Ovary (tissue), 9 donors: Measurements from ENCODE around the gene AOC2. TPM values are rescaled to one million over a fixed set of nuclear protein-coding genes. Genes with fewer than 3 reads are reported as not detected.
"Not testable (repeated sequence)": the region's sequence is repeated elsewhere in the genome, so short reads cannot be mapped to it uniquely, and the experiment has no call there.

Experiments used
- DNase-seq, 5 donors: peaks; one replicate each; pipeline ENCODE4 v3.0.0-alpha.2; 2019 to 2020
- H3K27ac ChIP-seq, 2 donors: fragments of 200-600 bp; one replicate each; pipeline versions ENCODE4 v1.5.1 to v1.8.0; 2019 to 2022
- H3K27me3 ChIP-seq: fragments of 200-600 bp; one replicate; pipeline ENCODE4 v1.8.0; 2022
- H3K36me3 ChIP-seq: fragments of 200-600 bp; sonication (generic); one replicate; pipeline ENCODE4 v1.5.1; 2019
- H3K4me1 ChIP-seq: one replicate; pipeline ENCODE4 v1.8.1; 2013; ENCODE audit warnings: mild to moderate bottlenecking, moderate library complexity; ENCODE audit not compliant: insufficient read depth
- H3K4me3 ChIP-seq: fragments of 200-600 bp; sonication (generic); one replicate; pipeline ENCODE4 v1.5.1; 2017
- H3K9me3 ChIP-seq, 2 donors: fragments of 200-600 bp in 1 of 2; sonication (generic) in 1 of 2; one replicate each; pipeline versions ENCODE4 v1.5.1 to v1.8.1; 2013 to 2019; ENCODE audit warnings: mild to moderate bottlenecking in 1 of 2, moderate library complexity in 1 of 2
- EP300 ChIP-seq: sonication (generic); formaldehyde crosslinking; IDR thresholded peaks from one replicate; pipeline ENCODE4 v1.6.1; 2017; ENCODE audit warnings: antibody characterized with exemption
- POLR2A ChIP-seq: fragments of 450-650 bp; IDR thresholded peaks from one replicate; pipeline ENCODE4 v1.6.1; 2017; ENCODE audit warnings: antibody characterized with exemption, mild to moderate bottlenecking, moderate library complexity
- WGBS, 3 donors: extraction: QIAGEN DNeasy Blood & Tissue Kit in 1 of 3; methylation state at CpG; one replicate each; pipeline versions ENCODE4 v1.1.5 to v1.1.7; 2013 to 2017; 5-methylcytosine and 5-hydroxymethylcytosine counted together
- intact Hi-C, 4 donors: fragments of 100-400 bp; cut with DNase I; formaldehyde crosslinking; loops; one replicate each; pipeline versions ENCODE4 v1.11.0 to v1.15.1; 2022 to 2023
- polyA plus RNA-seq, 2 donors: library from polyadenylated mRNA; stranded (reverse); fragments of 200-250 nt in 1 of 2; fragments of 350-450 nt in 1 of 2; fragmentation: Illumina TruSeq in 1 of 2; extraction: RNeasy Lipid Tissue Mini Kit (QIAGEN cat#74804) in 1 of 2; gene quantifications; one replicate each; pipeline ENCODE4 v1.2.3, GENCODE V29; 2013 to 2014
- total RNA-seq, 7 donors: library from RNA; depleted of rRNA in 2 of 7; stranded (reverse); fragments of >200 nt in 2 of 7; fragmentation: NEBNext Ultra II Directional in 3 of 7; extraction: Animal tissue kit (Norgen Biotek cat#: 25700) in 3 of 7; gene quantifications; one replicate each; pipeline versions ENCODE4 v1.1.0 to v1.2.4, GENCODE V29; 2016 to 2023
- TF ChIP-seq, protein P1 (sequence below), 3 donors: fragments of 450-650 bp in 2 of 3; fragments of 200-600 bp in 1 of 3; IDR thresholded peaks; one replicate each; pipeline versions ENCODE4 v1.5.1 to v1.8.0; 2016 to 2022; ENCODE audit warnings: antibody characterized with exemption in 3 of 3, mild to moderate bottlenecking in 1 of 3
- donor health status: DM: no; HTN: no; CAD: no; lungs with moderate emphysema.
- donor health status: DM: no; HTN: no; CAD: no.
- donor health status: Bipolar disorder and iron deficiency.
- donor health status: DM: yes; HTN: yes; CAD: no.
- donor health status: DM: no; HTN: no; CAD: no.
- donor health status: DM: yes; HTN: yes; CAD: no.

Gene AOC2
- total and polyA plus RNA-seq, 9 donors: 0.40 to 6.3 (median 1.3) TPM

DNA sequence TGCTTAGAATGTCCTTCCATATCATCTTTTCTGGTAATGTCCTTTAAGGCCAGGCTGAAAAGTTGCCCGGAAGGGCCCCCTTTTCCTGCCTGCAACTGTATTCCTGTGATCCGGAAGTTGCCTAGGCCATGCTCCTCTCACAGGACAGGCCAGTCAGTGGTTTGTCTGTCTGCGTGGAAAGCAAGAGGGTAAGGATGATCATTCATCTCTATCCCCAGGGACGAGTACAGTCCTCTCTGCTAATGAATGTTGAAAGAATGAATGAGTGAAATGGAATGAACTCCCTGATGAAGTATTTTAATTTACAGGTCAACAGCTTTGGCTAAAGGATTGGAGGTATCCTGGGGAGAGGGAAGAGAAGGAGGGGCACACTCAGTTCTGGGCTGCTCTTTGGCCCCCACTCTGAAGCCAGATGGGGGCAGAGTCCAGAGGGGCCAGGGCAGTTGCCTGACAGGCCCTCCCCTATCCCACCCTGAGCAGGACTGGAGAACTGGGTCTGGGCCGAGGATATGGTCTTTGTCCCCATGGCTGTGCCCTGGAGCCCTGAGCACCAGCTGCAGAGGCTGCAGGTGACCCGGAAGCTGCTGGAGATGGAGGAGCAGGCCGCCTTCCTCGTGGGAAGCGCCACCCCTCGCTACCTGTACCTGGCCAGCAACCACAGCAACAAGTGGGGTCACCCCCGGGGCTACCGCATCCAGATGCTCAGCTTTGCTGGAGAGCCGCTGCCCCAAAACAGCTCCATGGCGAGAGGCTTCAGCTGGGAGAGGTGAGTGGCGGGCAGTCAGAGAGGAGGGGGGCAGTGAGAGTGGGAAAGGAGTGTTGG lies 9.8 kb downstream of the AOC2 start:
- Histone ChIP-seq H3K36me3 (no peaks in the 10 kb centered on the region), H3K4me3 (no peak overlapping the region), H3K27me3 (no peaks in the 10 kb centered on the region), H3K4me1 (peaks cover 5% of the 10 kb centered on the region), H3K27ac (no peak overlapping the region), H3K9me3 (no peaks in the 10 kb centered on the region)
- WGBS, 3 donors: 67 to 81% (median 80%) methylated on average over 15 of the region's 15 CpGs
- TF ChIP-seq, protein P1, sequence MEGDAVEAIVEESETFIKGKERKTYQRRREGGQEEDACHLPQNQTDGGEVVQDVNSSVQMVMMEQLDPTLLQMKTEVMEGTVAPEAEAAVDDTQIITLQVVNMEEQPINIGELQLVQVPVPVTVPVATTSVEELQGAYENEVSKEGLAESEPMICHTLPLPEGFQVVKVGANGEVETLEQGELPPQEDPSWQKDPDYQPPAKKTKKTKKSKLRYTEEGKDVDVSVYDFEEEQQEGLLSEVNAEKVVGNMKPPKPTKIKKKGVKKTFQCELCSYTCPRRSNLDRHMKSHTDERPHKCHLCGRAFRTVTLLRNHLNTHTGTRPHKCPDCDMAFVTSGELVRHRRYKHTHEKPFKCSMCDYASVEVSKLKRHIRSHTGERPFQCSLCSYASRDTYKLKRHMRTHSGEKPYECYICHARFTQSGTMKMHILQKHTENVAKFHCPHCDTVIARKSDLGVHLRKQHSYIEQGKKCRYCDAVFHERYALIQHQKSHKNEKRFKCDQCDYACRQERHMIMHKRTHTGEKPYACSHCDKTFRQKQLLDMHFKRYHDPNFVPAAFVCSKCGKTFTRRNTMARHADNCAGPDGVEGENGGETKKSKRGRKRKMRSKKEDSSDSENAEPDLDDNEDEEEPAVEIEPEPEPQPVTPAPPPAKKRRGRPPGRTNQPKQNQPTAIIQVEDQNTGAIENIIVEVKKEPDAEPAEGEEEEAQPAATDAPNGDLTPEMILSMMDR (IDR thresholded peaks at IDR 0.05): no peak
- no peak for TF ChIP-seq POLR2A
- no peak for TF ChIP-seq EP300
- no peak for DNase-seq
- intact Hi-C loops: loop anchor here in 1 of 4 donors (10.0 kb wide), 1 partner anchor 641 kb away; no protein-coding TSS in a partner anchor

DNA sequence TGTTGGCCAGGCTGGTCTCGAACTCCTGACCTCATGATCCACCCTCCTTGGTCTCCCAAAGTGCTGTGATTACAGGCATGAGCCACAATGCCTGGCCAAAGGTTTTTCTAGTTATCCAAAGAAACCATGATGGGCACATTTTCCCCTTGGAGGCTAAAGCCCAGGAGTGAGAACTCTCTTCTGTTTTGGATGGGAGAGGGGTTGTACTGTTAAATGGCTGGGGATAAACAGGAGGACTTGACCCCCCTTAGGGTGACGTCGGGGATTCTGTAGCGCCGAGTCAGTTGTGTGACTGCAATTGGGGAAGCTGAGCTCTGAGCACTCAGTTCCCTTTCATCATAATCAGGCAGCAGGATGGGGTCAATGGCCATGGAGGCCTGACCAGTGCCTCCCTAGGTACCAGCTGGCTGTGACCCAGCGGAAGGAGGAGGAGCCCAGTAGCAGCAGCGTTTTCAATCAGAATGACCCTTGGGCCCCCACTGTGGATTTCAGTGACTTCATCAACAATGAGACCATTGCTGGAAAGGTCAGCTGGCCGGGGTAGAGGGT lies 10.7 kb downstream of the AOC2 start:
- no peaks in the 10 kb centered on the region for H3K9me3 ChIP-seq
- TF ChIP-seq POLR2A (no peak), EP300 (no peak)
- TF ChIP-seq, protein P1 (IDR thresholded peaks at IDR 0.05): no peak
- peaks cover 4% of the 10 kb centered on the region for H3K4me1 ChIP-seq
- H3K36me3 ChIP-seq: no peaks in the 10 kb centered on the region
- intact Hi-C loops: loop anchor here in 1 of 4 donors (10.0 kb wide), 1 partner anchor 640 kb away; no protein-coding TSS in a partner anchor
- H3K27ac ChIP-seq: no peak overlapping the region
- no peaks in the 10 kb centered on the region for H3K27me3 ChIP-seq
- no peak overlapping the region for H3K4me3 ChIP-seq
- no peak for DNase-seq
- WGBS, 3 donors: 74 to 81% (median 79%) methylated on average over 8 of the region's 8 CpGs

DNA sequence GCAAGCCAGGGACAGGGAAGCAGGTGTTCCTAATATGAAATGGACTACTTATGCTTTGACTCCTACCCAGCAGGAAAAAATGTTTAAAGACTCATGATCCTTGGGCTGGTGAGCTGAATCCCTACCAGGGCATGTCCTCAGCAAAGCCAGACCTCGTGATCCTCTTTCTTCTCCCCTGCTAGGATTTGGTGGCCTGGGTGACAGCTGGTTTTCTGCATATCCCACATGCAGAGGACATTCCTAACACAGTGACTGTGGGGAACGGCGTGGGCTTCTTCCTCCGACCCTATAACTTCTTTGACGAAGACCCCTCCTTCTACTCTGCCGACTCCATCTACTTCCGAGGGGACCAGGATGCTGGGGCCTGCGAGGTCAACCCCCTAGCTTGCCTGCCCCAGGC lies 11.7 kb downstream of the AOC2 start:
- H3K36me3 ChIP-seq, H3K27ac ChIP-seq, H3K4me3 ChIP-seq, H3K4me1 ChIP-seq, H3K9me3 ChIP-seq, H3K27me3 ChIP-seq, DNase-seq: not testable (repeated sequence)
- intact Hi-C loops: loop anchor here in 1 of 4 donors (10.0 kb wide), 1 partner anchor 639 kb away; no protein-coding TSS in a partner anchor
- WGBS, 3 donors: 78 to 88% (median 86%) methylated on average over 6 to 8 of the region's 8 CpGs

DNA sequence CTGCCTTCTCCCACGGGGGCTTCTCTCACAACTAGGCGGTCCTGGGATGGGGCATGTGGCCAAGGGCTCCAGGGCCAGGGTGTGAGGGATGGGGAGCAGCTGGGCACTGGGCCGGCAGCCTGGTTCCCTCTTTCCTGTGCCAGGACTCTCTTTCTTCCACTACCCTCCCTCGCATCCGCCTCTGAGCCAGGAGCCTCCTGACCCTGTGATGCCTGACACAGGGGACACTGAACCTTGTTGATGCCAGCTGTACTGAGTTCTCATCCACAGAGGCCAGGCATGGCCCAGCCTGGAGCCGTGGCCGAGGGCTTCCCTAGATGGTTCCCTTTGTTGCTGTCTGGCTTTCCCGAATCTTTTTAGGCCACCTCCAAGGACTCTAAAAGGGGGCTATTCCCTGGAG lies 12.1 kb downstream of the AOC2 start:
- not testable (repeated sequence) for H3K27ac ChIP-seq, H3K4me3 ChIP-seq, H3K9me3 ChIP-seq, H3K4me1 ChIP-seq, H3K27me3 ChIP-seq, DNase-seq, H3K36me3 ChIP-seq
- WGBS, 3 donors: 57 to 82% (median 74%) methylated on average over 6 to 7 of the region's 8 CpGs
- intact Hi-C loops: loop anchor here in 1 of 4 donors (10.0 kb wide), 1 partner anchor 638 kb away; no protein-coding TSS in a partner anchor

DNA sequence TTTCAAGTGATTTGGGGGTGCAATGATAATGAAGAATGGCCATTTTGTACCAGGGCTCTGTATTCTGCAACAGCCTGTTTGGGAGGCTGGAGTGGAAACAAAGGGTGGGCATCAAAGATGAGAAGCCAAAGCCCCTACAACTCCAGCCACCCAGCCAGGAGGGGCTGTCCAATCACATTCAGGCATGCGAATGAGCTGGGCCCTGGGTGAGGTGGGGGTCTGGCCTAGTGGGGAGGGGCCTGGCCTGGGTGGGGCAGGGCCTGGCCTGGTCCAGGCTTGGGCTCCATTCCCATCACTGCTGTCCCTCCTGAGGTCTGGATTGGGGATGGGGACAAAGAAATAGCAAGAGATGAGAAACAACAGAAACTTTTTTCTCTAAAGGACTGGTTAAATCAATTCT lies 13.0 kb downstream of the AOC2 start:
- H3K36me3 ChIP-seq: no peaks in the 10 kb centered on the region
- 91 to 97% (median 95%) methylated on average over 1 of the region's 1 CpG for WGBS, 3 donors
- TF ChIP-seq, protein P1 (IDR thresholded peaks at IDR 0.05): no peak
- TF ChIP-seq EP300 (no peak), POLR2A (no peak)
- no peaks in the 10 kb centered on the region for H3K9me3 ChIP-seq
- intact Hi-C loops: loop anchor here in 1 of 4 donors (10.0 kb wide), 1 partner anchor 637 kb away; no protein-coding TSS in a partner anchor
- no peak overlapping the region for H3K27ac ChIP-seq
- H3K27me3 ChIP-seq: no peaks in the 10 kb centered on the region
- peaks cover 2% of the 10 kb centered on the region for H3K4me1 ChIP-seq
- DNase-seq: no peak
- no peak overlapping the region for H3K4me3 ChIP-seq
